ENCODE results near the gene USP46.

USP46 gene

DNA sequence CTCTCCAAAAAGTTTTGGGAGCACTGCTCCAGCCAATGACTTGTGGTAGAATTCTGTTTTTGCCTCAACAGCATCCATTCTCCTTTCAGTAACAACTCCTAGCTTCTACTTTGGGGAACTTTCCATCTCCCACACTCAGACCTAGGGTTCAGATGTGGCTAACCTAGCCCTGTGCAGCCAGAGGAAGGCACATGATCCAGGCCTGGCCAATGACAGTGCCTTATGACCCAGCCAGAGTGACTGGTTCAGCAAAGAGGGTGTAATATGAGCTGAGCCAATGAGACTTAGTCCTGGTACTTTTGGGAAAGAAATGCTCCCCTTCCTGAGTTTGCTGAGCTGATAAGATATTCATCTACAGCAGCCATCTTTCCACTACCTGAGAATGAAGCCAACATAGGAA lies 5.4 kb upstream of the USP46 start:
- Mint-ChIP-seq H3K27me3 (peaks cover 67% of the 10 kb centered on the region), H3K27ac (no peak overlapping the region), H3K9me3 (no peaks in the 10 kb centered on the region), H3K4me1 (peaks cover 16% of the 10 kb centered on the region), H3K4me3 (no peak overlapping the region)
- no peak for ATAC-seq
- no peak for DNase-seq

DNA sequence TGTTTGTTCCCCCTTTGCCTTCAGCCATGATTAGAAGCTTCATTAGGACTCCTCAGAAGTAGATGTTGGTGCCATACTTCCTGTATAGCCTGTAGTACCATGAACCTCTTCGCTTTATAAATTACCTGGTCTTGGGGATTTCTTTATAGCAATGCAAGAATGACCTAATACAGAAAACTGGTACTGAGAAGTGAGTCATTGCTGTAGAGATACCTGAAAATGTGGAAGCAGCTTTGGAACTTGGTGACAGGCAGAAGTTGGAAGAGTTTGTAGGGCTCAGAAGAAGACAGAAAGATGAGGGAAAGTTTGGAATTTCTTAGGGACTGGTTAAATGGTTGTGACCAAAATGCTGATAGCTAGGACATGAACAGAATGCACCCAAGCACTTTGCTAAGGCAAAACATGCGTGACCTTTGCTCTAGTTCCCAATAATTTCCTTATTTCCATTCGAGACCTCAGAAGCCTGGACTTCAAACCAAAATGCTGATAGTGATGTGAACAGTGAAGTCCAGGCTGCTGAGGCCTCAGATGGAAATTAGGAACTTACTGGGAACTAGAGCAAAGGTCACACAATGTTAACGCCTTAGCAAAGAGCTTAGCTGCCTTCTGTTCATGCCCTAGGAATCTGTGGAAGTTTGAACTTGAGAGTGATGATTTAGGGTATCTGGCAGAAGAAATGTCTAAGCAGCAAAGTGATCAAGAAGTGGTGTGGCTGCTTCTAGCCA lies 3.0 kb upstream of the USP46 start:
- ATAC-seq (no peak), DNase-seq (no peak)
- Mint-ChIP-seq H3K27me3 (peaks cover 64% of the 10 kb centered on the region), H3K9me3 (no peaks in the 10 kb centered on the region), H3K4me1 (peaks cover 27% of the 10 kb centered on the region), H3K4me3 (no peak overlapping the region), H3K27ac (no peak overlapping the region)

DNA sequence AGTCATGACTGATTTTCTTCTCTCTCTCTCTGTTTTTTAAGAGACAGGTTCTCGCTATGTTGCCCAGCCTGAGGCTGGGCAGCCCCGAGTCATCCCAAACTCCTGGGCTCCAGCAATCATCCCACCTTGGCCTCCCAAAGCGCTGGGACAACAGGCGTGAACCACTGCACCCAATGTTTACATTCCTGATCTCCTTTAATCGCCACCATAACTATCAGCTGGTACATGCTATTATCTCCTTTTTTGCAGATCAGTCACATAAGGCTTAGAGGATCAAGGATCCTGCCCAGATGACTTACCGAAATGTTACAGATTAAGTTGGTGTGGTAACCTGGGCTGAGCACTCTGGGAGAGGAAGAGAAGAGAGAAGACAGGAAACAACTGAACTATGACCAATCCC lies 1.5 kb upstream of the USP46 start:
- no peak for ATAC-seq

DNA sequence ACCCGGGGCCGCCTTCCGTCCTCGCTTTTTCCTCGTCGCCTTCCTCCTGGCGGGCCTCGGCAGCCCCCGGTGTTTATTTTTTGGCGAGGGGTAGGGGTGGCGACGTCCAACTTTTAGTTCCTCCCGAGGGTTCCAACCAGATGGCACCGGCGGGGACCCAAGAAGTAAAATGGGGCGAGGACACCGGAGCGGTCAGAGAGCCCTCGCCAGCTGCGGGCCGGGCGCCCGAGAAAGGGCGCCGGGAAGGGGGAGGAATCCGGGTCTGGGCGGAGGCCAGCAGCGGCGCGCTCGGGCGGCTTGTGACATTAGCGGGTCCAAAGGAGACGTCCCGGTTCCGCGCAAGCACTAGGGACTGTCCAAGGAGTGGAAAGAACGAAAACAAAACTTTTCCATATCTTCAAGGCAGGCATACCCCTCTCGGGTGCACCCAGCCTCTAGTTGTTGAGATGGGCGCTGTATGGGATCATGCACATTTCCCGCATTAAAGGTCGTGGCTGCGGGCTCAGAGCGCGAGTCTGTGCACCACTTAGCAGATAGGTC lies 691 bp upstream of the USP46 start:
- H3K27me3 Mint-ChIP-seq = peaks cover 45% of the 10 kb centered on the region
- peak; percentile 18 for ATAC-seq

More for the DNA sequence above, 1.5 kb upstream of the USP46 start:
- Mint-ChIP-seq H3K27me3 (peaks cover 54% of the 10 kb centered on the region), H3K27ac (peak overlapping the region in 1 of 2 donors; percentile 77), H3K9me3 (no peaks in the 10 kb centered on the region), H3K4me1 (peaks cover 27% of the 10 kb centered on the region), H3K4me3 (peak overlapping the region; percentile 33 to 52)
- no peak for DNase-seq

DNA sequence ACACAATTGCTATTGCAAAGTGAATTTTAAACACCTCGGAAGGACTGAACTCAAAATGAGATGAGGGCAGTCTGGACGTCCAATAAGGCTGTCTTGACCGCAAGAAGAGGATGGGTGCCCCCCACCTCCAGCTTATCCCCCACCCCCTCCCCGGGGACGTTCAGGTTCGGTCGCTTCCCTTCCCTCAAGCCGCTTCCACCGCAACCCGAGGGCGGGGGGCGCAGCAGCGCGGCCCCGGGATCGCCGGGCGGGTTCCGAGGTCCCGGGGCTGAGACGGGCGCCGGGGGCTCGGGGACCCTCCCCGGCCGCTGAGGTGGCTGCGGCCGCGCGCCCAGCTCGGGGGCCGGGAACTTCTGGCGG lies 480 bp downstream of the USP46 start:
- ATAC-seq (no peak), DNase-seq (peak in 1 of 2 donors; percentile 3)
- H3K27ac Mint-ChIP-seq = no peak overlapping the region
- H3K4me3 Mint-ChIP-seq = peak overlapping the region; percentile 81 to 87
- H3K4me1 Mint-ChIP-seq = peaks cover 27% of the 10 kb centered on the region
- H3K27me3 Mint-ChIP-seq = peaks cover 41% of the 10 kb centered on the region
- no peaks in the 10 kb centered on the region for H3K9me3 Mint-ChIP-seq

More for the DNA sequence above, 691 bp upstream of the USP46 start:
- H3K4me3 Mint-ChIP-seq = peak overlapping the region; percentile 81 to 82
- H3K27ac Mint-ChIP-seq = peak overlapping the region; percentile 71 to 89
- H3K4me1 Mint-ChIP-seq = peaks cover 27% of the 10 kb centered on the region
- DNase-seq = peak in 1 of 2 donors; percentile 3
- no peaks in the 10 kb centered on the region for H3K9me3 Mint-ChIP-seq

DNA sequence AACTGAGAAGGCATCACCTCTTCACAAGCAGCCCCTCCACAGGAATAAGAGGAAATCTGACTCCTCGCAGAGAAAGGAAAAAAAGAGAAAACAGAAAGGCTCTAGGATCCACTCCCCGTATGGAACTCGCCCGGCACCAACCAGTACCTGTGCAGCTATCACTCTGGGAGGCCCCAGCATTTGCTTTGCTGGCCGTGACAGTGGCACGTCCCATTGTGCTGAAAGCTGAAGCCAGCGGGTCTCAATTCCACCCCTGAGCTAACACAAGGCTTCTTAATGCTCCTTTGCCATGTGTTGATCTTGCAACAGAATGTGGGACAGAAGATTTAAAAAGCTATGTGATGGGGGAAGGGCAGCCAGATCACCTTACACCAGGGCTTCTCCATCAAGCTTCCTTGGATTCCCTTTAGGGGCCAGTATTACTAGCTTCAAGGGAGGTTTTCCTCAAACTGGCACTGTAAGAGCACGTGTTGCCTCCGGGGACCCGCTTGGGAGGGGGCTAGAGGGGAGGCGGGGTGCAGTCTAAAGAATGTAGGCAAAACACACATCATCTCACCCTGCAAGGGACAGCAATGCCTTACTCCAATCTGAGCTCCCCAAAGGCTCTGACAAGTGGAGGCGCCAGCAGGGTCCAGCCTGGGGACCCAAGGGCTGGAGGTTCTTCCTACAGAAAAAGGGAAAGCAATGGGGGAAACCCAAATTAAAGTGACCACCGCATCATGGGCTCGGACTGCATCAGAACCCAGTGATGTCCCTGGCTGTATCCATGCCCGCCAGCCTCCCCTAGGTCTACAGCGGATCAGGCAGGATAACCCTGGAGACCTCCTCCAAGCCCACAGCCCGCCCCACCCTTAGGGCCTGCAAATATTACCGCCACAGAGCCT lies 1.2 kb downstream of the USP46 start:
- no peak for ATAC-seq
- DNase-seq = no peak
- Mint-ChIP-seq H3K4me1 (peaks cover 27% of the 10 kb centered on the region), H3K27me3 (peaks cover 41% of the 10 kb centered on the region), H3K27ac (no peak overlapping the region), H3K9me3 (no peaks in the 10 kb centered on the region), H3K4me3 (peak overlapping the region; percentile 37 to 42)

DNA sequence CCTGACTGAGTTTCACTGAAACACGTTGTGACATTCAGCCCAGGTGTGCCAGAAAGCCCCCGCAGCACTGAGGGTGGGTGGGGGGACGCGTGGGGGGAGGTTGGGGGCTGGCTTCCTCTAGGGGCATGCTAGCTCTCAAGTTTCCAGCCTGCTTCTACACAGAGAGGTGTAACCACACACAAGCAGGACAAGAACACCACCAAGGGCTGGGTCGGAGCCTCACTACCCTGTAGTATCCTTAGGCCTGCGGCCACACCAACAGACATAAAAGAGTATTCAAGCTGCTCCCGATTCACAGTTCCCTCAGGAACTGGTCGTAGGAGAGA lies 1.8 kb downstream of the USP46 start:
- H3K27ac Mint-ChIP-seq = no peak overlapping the region
- no peak overlapping the region for H3K4me3 Mint-ChIP-seq
- DNase-seq = no peak
- H3K27me3 Mint-ChIP-seq = peaks cover 35% of the 10 kb centered on the region
- no peaks in the 10 kb centered on the region for H3K9me3 Mint-ChIP-seq
- no peak for ATAC-seq
- H3K4me1 Mint-ChIP-seq = peaks cover 27% of the 10 kb centered on the region

DNA sequence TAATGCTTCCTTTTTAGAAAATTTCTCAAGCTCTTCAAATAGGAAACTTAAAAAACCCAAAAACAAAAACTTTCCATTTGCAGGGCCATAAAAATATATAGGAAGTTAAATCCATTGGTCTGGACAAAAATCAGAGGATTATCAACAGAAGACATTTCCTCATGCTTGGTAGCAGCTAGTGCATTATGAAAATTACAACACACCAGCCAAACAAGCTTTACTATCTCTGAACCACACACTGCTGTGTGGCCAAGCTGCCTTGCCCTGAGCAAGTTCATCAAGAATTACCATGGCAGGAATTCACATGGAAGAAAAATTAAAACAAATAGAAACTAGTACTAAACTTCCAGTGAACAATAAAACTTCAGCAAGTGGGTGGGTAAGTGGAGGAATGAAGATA lies 3.6 kb downstream of the USP46 start:
- H3K9me3 Mint-ChIP-seq = no peaks in the 10 kb centered on the region
- DNase-seq = no peak
- no peak overlapping the region for H3K27ac Mint-ChIP-seq

DNA sequence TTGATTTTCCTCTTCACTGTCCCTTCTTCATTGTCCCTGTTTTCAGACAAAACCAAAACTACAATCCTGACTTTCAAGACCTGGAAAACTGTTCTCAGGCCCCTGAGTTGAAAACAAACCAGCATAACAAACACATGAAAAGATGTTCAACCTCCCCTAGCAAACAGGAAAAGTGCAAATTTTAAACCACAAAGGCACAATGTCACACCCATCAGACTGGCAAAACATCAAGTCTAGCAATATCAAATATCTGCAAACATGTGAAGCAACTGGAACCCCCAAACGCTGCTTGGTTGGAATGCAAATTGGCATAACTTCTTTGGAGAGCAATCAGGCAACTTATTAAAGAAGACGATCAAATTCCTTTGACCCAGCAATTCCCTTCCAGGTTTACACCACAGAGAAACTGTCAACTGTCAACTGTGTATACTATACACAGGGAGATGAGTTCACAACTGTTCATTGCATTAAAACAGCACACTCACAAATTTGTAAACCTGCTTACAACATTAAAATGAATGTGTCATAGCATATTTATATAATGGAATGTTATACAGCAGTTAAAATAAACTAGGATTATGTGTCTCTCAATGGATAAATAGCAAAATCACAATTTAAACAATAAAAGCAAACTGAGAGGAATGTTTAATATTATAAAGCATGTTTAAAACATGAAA lies 7.0 kb downstream of the USP46 start:
- DNase-seq (no peak), ATAC-seq (no peak)
- Mint-ChIP-seq H3K4me1 (peaks cover 6% of the 10 kb centered on the region), H3K27ac (no peak overlapping the region), H3K4me3 (no peak overlapping the region), H3K9me3 (peaks cover 0 to 4% of the 10 kb centered on the region in 2 donors), H3K27me3 (no peaks in the 10 kb centered on the region)

More for the DNA sequence above, 3.6 kb downstream of the USP46 start:
- Mint-ChIP-seq H3K27me3 (peaks cover 19% of the 10 kb centered on the region), H3K4me3 (no peak overlapping the region), H3K4me1 (peaks cover 18% of the 10 kb centered on the region)
- ATAC-seq = no peak

DNA sequence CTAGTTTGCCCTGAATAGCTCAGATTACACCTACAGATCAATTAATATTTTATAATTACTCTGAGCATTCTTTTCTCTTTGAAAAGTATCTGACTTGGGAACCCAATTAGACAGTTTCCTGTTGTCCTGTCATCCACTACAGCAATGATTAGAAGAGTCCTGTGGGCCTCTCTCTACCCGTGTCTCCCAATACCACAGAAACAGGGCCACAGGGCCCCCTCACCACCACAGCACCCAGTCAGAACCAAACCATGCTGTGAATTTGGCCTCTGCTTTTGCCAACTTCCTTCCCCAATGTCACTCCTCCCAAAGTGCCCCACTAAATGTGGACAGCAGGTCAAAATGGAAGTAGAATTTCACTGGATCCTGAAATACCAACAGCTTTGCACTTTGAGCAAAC lies 10.3 kb downstream of the USP46 start:
- Mint-ChIP-seq H3K4me3 (no peak overlapping the region), H3K27ac (peak overlapping the region in 1 of 2 donors; percentile 56)
- ATAC-seq = peak; percentile 73

DNA sequence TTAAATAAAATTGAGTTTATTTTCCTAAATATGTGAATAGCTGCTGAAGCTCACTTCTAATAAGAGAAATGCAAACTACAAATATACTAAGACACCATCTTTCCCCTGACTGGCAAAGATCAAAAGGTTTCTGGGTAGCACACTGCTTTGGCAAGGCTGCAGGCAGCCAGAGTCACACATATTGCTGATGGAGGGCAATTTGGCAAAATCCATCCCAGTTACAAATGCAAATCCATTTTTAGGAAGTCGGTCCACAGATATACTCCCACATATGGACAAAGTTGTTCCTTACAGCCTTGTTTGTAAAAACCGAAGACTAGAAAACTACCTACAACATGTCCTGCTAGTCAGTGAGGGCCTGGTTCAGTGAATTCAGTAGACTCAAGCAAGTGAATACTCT lies 12.4 kb downstream of the USP46 start:
- H3K9me3 Mint-ChIP-seq = peaks cover 0 to 4% of the 10 kb centered on the region in 2 donors
- ATAC-seq (no peak), DNase-seq (no peak)
- H3K27ac Mint-ChIP-seq = no peak overlapping the region
- H3K27me3 Mint-ChIP-seq = no peaks in the 10 kb centered on the region
- peaks cover 14% of the 10 kb centered on the region for H3K4me1 Mint-ChIP-seq
- H3K4me3 Mint-ChIP-seq = no peak overlapping the region

More for the DNA sequence above, 10.3 kb downstream of the USP46 start:
- H3K9me3 Mint-ChIP-seq = peaks cover 0 to 4% of the 10 kb centered on the region in 2 donors
- DNase-seq = no peak
- no peaks in the 10 kb centered on the region for H3K27me3 Mint-ChIP-seq
- peaks cover 6% of the 10 kb centered on the region for H3K4me1 Mint-ChIP-seq

DNA sequence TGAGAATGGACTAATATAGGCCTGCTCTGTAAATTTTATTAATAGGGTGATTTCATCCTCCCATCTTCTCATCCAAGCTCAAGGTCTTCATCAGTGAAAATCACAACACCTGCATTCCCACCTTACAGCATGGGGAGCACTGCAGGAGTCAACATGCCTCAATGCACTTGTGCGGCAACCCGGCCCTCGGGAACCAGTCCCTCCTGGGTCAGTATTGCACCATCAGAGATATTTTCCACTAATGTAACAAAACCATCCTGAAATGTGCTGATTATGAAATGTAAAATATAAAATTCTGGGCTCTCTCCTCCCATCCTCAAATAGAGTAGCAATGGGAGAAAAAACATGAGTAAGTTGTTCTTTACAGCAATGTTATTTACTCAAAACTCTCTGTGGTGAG lies 13.0 kb downstream of the USP46 start:
- ATAC-seq = no peak
- Mint-ChIP-seq H3K27ac (no peak overlapping the region), H3K27me3 (no peaks in the 10 kb centered on the region), H3K4me1 (peaks cover 21% of the 10 kb centered on the region), H3K9me3 (peaks cover 0 to 4% of the 10 kb centered on the region in 2 donors), H3K4me3 (no peak overlapping the region)
- no peak for DNase-seq

DNA sequence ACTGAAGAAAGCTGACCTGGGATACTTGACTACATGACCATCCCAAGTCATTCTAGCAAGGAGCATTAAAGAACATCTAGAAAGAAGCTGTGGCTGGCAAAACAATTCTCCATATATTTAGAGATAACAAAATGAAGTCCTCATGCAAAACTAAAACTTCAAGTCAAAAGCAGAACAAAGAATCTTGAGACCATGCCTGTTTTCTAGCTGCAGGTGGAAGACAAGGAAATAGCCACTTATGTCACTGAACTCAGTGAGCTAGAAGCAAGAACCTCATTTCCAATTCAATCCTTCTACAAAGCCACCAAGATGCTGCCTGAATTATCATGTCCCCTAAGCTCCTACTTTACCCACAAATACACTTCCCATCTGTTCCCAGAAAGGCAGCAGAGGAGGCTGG lies 13.8 kb downstream of the USP46 start:
- H3K4me3 Mint-ChIP-seq = no peak overlapping the region
- H3K27ac Mint-ChIP-seq = no peak overlapping the region
- ATAC-seq = no peak
- DNase-seq = no peak
- peaks cover 23% of the 10 kb centered on the region for H3K4me1 Mint-ChIP-seq
- peaks cover 0 to 2% of the 10 kb centered on the region in 2 donors for H3K9me3 Mint-ChIP-seq
- no peaks in the 10 kb centered on the region for H3K27me3 Mint-ChIP-seq

DNA sequence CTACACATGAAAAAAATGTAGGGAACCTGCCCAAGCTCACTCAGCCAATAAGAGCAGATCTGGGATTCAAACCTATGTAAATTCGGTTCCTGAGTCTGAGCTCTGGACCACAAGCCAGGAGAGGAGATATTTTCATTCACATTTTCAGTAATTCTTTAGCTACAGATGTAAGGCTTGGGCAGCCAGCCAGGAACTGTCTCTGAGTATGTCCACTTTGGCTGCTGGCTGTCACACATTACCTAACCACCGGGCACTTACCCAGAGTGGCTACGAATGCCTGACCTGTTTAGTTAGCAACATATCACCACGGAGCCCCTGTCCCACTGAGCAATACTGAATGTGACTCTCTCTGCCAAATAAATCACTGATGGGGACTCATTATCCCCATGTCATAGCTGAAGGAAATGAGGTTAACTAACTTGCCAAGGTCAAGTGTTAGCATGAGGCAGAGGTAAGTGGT lies 15.3 kb downstream of the USP46 start:
- H3K4me1 Mint-ChIP-seq = peaks cover 19% of the 10 kb centered on the region
- ATAC-seq (no peak), DNase-seq (no peak)
- no peak overlapping the region for H3K27ac Mint-ChIP-seq
- H3K27me3 Mint-ChIP-seq = no peaks in the 10 kb centered on the region
- H3K9me3 Mint-ChIP-seq = no peaks in the 10 kb centered on the region
- H3K4me3 Mint-ChIP-seq = no peak overlapping the region

DNA sequence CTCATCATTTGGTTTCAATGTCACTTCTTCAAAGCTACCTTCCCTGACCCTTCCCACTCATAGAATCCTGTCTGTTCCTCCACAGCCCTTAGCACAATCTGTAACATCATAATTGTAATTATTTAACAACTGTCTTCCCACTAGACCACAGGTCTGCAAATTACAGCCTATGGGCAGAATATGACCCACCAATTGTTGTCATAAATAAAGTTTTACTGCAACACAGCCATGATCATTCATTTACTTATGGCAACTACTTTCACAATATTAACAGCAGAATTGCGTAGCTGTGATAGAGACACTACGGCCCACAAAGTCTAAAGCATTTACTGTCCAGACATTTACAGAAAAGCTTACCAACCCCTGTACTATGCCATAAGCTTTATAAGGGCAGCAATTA lies 15.9 kb downstream of the USP46 start:
- Mint-ChIP-seq H3K9me3 (no peaks in the 10 kb centered on the region), H3K27ac (no peak overlapping the region), H3K4me1 (peaks cover 16% of the 10 kb centered on the region), H3K4me3 (no peak overlapping the region), H3K27me3 (no peaks in the 10 kb centered on the region)
- DNase-seq (no peak), ATAC-seq (no peak)

Measured in stimulated activated naive CD8-positive, alpha-beta T cell treated with anti-CD3 and anti-CD28 coated beads, Interleukin-15, amount 100 ng/mL, for 72 hours (primary cell).